Breast epithelium (tissue), 4 donors: Measurements from ENCODE around the gene AKR1E2. TPM values are rescaled to one million over a fixed set of nuclear protein-coding genes. Genes with fewer than 3 reads are reported as not detected.

Experiments used
- DNase-seq, 2 donors: peaks; one replicate each; pipeline ENCODE4 v3.0.0-alpha.2; 2019; ENCODE audit warnings: low spot score in 2 of 2
- H3K27ac ChIP-seq, 2 donors: fragments of 200-600 bp; sonication (generic) in 1 of 2; one replicate each; pipeline ENCODE4 v1.5.1; 2016 to 2019; ENCODE audit warnings: mild to moderate bottlenecking in 1 of 2
- H3K27me3 ChIP-seq, 2 donors: fragments of 200-600 bp; sonication (generic) in 1 of 2; one replicate each; pipeline versions ENCODE4 v1.5.1 to v1.6.0; 2017 to 2019; ENCODE audit warnings: control low read depth in 1 of 2, mild to moderate bottlenecking in 1 of 2
- H3K36me3 ChIP-seq: fragments of 200-600 bp; one replicate; pipeline ENCODE4 v1.5.1; 2019
- H3K4me1 ChIP-seq, 2 donors: fragments of 200-600 bp; sonication (generic); one replicate each; pipeline ENCODE4 v1.5.1; 2016 to 2019; ENCODE audit warnings: control low read depth in 1 of 2
- H3K4me3 ChIP-seq, 3 donors: fragments of 200-600 bp; sonication (generic); 1 replicate in 2 of 3; 2 replicates in 1 of 3; pipeline ENCODE4 v1.5.1; 2016 to 2019; ENCODE audit warnings: mild to moderate bottlenecking in 3 of 3, moderate library complexity in 2 of 3
- H3K9me3 ChIP-seq, 2 donors: fragments of 200-600 bp; sonication (generic) in 1 of 2; one replicate each; pipeline ENCODE4 v1.5.1; 2016 to 2019; ENCODE audit warnings: control low read depth in 1 of 2
- POLR2A ChIP-seq: fragments of 450-650 bp; IDR thresholded peaks from one replicate; pipeline ENCODE4 v1.6.1; 2016; ENCODE audit warnings: antibody characterized with exemption, mild to moderate bottlenecking, moderate library complexity
- POLR2AphosphoS5 ChIP-seq, 3 donors: sonication (generic); formaldehyde crosslinking; IDR thresholded peaks; one replicate each; pipeline ENCODE4 v1.6.1; 2017; ENCODE audit warnings: antibody characterized with exemption in 3 of 3
- intact Hi-C: fragments of 100-400 bp; cut with DNase I; formaldehyde crosslinking; loops from one replicate; pipeline ENCODE4 v1.15.1; 2023; ENCODE audit warnings: low total_unique reads
- total RNA-seq, 3 donors: library from RNA; depleted of rRNA; stranded (reverse); fragments of >200 nt; gene quantifications; one replicate each; pipeline ENCODE4 v1.1.0, GENCODE V29; 2016
- TF ChIP-seq, protein P1 (sequence below), 3 donors: fragments of 450-650 bp; IDR thresholded peaks; one replicate each; pipeline ENCODE4 v1.5.1; 2016 to 2017; ENCODE audit warnings: antibody characterized with exemption in 3 of 3, mild to moderate bottlenecking in 3 of 3, moderate library complexity in 3 of 3

The AKR1E2 gene
- total RNA-seq, 3 donors from 2014 or later: 12.1 to 21.1 (median 15.5) TPM

DNA sequence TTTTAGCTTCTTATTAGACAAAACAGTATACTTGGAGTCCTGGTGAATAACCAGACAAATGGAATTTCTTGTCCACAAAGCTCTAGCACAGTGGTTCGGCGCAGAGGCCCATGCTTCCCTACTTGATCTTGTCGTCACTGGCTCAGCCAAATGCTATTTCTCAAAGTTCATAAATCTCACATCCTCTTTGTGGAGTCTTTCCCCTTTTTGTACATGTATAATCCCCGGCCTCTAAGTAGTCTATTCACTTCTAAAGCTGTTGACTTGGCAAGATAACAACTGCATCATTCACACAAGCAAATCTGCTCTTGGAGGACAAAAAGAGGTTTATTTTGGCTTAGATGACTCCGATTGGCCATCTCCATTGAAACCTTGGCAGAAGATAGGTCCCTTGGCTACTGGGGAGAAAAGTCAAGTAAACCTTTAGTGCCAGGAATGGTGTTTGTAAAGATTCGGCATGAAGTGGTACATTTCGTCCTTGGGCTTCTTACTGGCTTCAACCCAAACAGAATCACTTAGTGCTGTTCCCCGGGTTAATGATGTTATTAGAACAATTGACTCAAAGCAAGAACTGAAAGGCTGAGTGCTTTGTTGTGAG lies 5.1 kb upstream of the AKR1E2 start:
- no peaks in the 10 kb centered on the region for H3K4me1 ChIP-seq
- DNase-seq: no peak
- no peak for TF ChIP-seq POLR2AphosphoS5 (IDR thresholded peaks at IDR 0.05)
- no peak for TF ChIP-seq POLR2A
- TF ChIP-seq, protein P1, sequence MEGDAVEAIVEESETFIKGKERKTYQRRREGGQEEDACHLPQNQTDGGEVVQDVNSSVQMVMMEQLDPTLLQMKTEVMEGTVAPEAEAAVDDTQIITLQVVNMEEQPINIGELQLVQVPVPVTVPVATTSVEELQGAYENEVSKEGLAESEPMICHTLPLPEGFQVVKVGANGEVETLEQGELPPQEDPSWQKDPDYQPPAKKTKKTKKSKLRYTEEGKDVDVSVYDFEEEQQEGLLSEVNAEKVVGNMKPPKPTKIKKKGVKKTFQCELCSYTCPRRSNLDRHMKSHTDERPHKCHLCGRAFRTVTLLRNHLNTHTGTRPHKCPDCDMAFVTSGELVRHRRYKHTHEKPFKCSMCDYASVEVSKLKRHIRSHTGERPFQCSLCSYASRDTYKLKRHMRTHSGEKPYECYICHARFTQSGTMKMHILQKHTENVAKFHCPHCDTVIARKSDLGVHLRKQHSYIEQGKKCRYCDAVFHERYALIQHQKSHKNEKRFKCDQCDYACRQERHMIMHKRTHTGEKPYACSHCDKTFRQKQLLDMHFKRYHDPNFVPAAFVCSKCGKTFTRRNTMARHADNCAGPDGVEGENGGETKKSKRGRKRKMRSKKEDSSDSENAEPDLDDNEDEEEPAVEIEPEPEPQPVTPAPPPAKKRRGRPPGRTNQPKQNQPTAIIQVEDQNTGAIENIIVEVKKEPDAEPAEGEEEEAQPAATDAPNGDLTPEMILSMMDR (IDR thresholded peaks at IDR 0.05): no peak
- intact Hi-C loops: no loop called here
- H3K27me3 ChIP-seq: no peaks in the 10 kb centered on the region
- no peak overlapping the region for H3K4me3 ChIP-seq
- H3K36me3 ChIP-seq: no peaks in the 10 kb centered on the region
- H3K27ac ChIP-seq: no peak overlapping the region
- no peaks in the 10 kb centered on the region for H3K9me3 ChIP-seq

DNA sequence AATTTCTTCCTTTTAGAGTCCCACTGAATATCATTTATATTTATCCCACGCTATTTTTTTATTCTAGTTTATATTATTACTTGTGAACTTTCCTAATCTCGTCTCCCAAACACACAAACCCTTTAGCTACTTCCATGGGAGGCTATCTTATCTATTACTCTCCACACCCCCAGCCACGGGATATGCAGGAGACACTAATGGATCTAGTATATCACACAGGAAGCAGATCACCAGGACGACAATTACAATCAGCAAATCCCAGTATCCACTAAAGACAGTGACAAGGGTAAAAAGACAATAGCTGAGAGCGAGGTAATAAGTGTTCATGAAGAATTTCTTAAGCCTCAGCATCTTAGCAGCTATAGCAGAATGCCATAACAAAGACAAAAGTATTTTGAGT lies 3.8 kb upstream of the AKR1E2 start:
- no peak for DNase-seq
- TF ChIP-seq POLR2AphosphoS5 (IDR thresholded peaks at IDR 0.05) (no peak), POLR2A (no peak)
- TF ChIP-seq, protein P1 (IDR thresholded peaks at IDR 0.05): no peak
- Histone ChIP-seq H3K27me3 (no peaks in the 10 kb centered on the region), H3K27ac (no peak overlapping the region), H3K4me3 (no peak overlapping the region), H3K9me3 (no peaks in the 10 kb centered on the region), H3K36me3 (no peaks in the 10 kb centered on the region), H3K4me1 (no peaks in the 10 kb centered on the region)
- intact Hi-C loops: no loop called here

DNA sequence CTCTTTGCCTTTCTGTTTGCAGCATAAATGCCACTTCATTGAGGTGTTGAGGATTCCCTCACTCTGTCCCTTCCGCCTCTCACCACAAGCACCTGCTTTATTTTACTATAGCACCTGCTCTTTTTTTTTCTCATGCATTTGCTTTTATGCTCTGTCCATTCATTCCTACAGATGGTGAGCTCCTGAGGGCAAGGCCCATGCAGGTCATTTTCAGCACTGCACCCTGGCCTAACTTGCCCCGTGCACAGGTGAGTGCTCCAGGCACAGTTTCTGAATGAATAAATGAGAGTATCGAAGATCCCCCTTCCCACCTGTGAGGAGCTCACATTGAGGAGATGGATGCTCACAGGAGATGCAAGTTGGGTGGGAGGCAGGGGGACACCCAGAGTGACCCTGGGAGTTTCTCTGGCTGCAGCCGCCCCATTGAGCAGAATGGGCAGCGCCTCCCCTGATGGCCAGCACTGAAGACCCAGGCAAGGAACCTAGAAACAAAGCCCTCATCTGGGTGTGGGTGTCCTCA lies 1.2 kb upstream of the AKR1E2 start:
- no peak for TF ChIP-seq POLR2AphosphoS5 (IDR thresholded peaks at IDR 0.05)
- TF ChIP-seq POLR2A: no peak
- TF ChIP-seq, protein P1 (IDR thresholded peaks at IDR 0.05): no peak
- Histone ChIP-seq H3K4me3 (no peak overlapping the region), H3K4me1 (no peaks in the 10 kb centered on the region), H3K36me3 (no peaks in the 10 kb centered on the region), H3K9me3 (no peaks in the 10 kb centered on the region), H3K27ac (no peak overlapping the region), H3K27me3 (no peaks in the 10 kb centered on the region)
- intact Hi-C loops: no loop called here
- no peak for DNase-seq

DNA sequence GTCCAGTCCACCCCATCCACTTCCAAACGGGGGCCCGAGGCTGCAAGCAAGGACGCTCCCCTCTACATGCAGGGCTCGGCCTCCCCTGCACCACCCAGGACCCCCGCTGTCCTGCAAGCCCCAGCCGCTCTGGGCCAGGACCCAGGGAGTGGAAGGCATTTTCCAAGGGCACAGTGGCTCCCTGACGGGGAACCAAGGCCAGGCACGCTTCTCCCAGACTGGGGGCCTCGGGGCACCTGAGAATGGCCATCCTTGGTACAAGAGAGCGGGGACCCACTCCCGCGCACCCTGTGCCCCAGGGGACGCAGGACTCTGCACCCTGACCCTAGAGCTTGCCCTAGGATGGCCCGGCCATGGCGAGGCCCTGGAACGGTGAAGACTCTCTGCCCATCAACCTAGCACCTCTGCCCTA lies 545 bp upstream of the AKR1E2 start:
- Histone ChIP-seq H3K4me3 (peak overlapping the region; percentile 57 to 75 (median 69)), H3K27ac (peak overlapping the region; percentile 91 to 92), H3K27me3 (no peaks in the 10 kb centered on the region), H3K4me1 (no peaks in the 10 kb centered on the region), H3K36me3 (no peaks in the 10 kb centered on the region), H3K9me3 (no peaks in the 10 kb centered on the region)
- intact Hi-C loops: no loop called here
- TF ChIP-seq, protein P1 (IDR thresholded peaks at IDR 0.05): no peak
- TF ChIP-seq POLR2AphosphoS5 (IDR thresholded peaks at IDR 0.05): no peak
- TF ChIP-seq POLR2A: no peak
- no peak for DNase-seq

DNA sequence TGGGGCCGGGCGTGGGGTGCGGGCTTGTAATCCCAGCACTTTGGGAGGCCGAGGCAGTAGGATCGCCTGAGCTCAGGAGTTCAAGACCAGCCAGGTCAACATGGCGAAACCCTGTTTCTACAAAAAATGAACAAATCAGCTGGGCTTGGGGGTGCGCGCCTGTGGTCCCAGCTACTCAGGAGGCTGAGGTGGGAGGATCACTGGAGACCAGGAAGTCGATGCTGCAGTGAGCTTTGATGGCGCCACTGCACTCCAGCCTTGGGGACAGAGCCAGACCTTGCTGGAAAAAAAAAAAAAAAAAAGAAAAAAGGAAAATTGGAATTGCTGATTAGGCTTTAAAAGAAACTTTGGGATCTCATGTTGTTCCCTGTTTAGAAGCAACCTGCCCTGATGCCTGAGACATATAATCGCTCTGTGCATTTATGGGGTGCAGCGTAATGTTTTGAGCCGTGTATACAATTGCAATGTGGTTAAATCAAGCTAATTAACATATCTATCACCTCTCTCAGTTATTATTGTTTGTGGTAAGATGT lies 851 bp downstream of the AKR1E2 start:
- H3K4me3 ChIP-seq: peak overlapping the region; percentile 57 to 75 (median 69)
- H3K27ac ChIP-seq: peak overlapping the region; percentile 91 to 92
- H3K36me3 ChIP-seq: no peaks in the 10 kb centered on the region
- intact Hi-C loops: no loop called here
- no peaks in the 10 kb centered on the region for H3K9me3 ChIP-seq
- TF ChIP-seq POLR2A: no peak
- H3K4me1 ChIP-seq: no peaks in the 10 kb centered on the region
- no peak for DNase-seq
- no peaks in the 10 kb centered on the region for H3K27me3 ChIP-seq
